ENCODE data around the gene PLD6. TPM values are rescaled to one million over a fixed set of nuclear protein-coding genes. Genes with fewer than 3 reads are reported as not detected.
"Not testable (repeated sequence)": the region's sequence is repeated elsewhere in the genome, so short reads cannot be mapped to it uniquely, and the experiment has no call there.

PLD6 gene, protein sequence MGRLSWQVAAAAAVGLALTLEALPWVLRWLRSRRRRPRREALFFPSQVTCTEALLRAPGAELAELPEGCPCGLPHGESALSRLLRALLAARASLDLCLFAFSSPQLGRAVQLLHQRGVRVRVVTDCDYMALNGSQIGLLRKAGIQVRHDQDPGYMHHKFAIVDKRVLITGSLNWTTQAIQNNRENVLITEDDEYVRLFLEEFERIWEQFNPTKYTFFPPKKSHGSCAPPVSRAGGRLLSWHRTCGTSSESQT
- total RNA-seq = 10 to 100 TPM in 2 of 10 donors, 1 to 10 TPM in 8; 6.0 to 16.3 (median 8.2) TPM
- 1 to 10 TPM; 3.7 to 6.9 TPM for polyA plus RNA-seq
- long read RNA-seq, donor 1, transcript PLD6-201 (2 exons, 2,560 nt) = major isoform, 42 of 49 reads
- long read RNA-seq, donor 1, partial matches to known transcripts = 0 of 49 reads
- long read RNA-seq, donor 1, other reads (novel, unspliced or antisense) = 7 of 49 reads
- long read RNA-seq, donor 2, transcript PLD6-201 (2 exons, 2,560 nt) = major isoform, 40 of 51 reads
- long read RNA-seq, donor 2, partial matches to known transcripts = 0 of 51 reads
- long read RNA-seq, donor 2, other reads (novel, unspliced or antisense) = 11 of 51 reads
- long read RNA-seq, donor 3, transcript PLD6-201 (2 exons, 2,560 nt) = major isoform, 87 of 98 reads
- long read RNA-seq, donor 3, partial matches to known transcripts = 2 of 98 reads
- long read RNA-seq, donor 3, other reads (novel, unspliced or antisense) = 9 of 98 reads

DNA sequence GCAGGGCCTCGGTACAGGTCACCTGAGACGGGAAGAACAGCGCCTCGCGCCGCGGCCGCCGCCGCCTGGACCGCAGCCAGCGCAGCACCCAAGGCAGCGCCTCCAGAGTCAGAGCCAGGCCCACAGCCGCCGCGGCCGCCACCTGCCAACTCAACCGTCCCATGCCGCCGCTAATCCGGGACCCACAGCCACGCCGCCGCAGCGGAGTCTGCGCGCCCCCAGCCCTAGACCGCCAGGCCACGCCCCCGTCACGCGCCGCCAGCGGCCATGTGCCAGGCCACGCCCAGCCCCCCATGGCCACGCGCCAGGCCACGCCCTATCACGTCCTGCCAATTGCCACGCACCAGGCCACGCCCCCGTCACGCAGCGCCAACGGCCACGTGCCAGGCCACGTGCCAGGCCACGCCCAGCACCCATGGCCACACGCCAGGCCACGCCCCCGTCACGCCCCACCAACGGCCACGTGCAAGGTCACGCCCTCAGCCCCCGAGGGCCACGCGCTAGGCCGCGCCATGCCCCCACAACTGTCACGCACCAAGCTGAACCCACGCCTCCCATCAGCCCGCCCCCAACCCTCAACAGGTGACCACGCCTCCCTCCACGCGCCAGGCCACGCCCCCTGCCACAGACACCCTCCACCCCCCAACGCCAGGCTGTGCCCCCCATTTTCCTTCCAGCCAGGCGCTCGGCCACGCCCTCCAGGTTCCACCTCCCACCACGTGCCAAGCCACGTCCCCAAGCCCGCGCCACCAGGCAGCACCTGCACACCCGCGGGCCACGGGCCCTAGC, at the start of gene PLD6:
TSS of gene PLD6 (minus strand) at position 210 of the 789 bp plus-strand sequence. CDS start at position 163, 47 bp downstream.
- intact Hi-C loops (cut with DNase I) = loop anchor here in 3 of 10 donors (5.0 to 10.0 kb wide), 2 partner anchors 54 to 202 kb away; no protein-coding TSS in a partner anchor
- peaks cover 0 to 29% (median 0%) of the 10 kb centered on the region in 9 donors for H3K36me3 ChIP-seq
- no peaks in the 10 kb centered on the region for H3K9me3 ChIP-seq
- H3K4me3 ChIP-seq = peak within 1 kb of the TSS; percentile 29 to 64 (median 54)
- no peaks in the 10 kb centered on the region for H3K27me3 ChIP-seq
- peaks cover 23 to 54% (median 38%) of the 10 kb centered on the region in 9 donors for H3K4me1 ChIP-seq
- DNase-seq (peak; percentile 65 to 83), ATAC-seq (peak; percentile 8 to 71 (median 54))
- peak within 1 kb of the TSS; percentile 41 to 87 (median 80) for H3K27ac ChIP-seq
- WGBS, 2 donors = 24 to 36% methylated on average over 52 to 78 of the region's 78 CpGs
- TF ChIP-seq, protein P1, sequence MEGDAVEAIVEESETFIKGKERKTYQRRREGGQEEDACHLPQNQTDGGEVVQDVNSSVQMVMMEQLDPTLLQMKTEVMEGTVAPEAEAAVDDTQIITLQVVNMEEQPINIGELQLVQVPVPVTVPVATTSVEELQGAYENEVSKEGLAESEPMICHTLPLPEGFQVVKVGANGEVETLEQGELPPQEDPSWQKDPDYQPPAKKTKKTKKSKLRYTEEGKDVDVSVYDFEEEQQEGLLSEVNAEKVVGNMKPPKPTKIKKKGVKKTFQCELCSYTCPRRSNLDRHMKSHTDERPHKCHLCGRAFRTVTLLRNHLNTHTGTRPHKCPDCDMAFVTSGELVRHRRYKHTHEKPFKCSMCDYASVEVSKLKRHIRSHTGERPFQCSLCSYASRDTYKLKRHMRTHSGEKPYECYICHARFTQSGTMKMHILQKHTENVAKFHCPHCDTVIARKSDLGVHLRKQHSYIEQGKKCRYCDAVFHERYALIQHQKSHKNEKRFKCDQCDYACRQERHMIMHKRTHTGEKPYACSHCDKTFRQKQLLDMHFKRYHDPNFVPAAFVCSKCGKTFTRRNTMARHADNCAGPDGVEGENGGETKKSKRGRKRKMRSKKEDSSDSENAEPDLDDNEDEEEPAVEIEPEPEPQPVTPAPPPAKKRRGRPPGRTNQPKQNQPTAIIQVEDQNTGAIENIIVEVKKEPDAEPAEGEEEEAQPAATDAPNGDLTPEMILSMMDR (IDR thresholded peaks at IDR 0.05) = no peak

DNA sequence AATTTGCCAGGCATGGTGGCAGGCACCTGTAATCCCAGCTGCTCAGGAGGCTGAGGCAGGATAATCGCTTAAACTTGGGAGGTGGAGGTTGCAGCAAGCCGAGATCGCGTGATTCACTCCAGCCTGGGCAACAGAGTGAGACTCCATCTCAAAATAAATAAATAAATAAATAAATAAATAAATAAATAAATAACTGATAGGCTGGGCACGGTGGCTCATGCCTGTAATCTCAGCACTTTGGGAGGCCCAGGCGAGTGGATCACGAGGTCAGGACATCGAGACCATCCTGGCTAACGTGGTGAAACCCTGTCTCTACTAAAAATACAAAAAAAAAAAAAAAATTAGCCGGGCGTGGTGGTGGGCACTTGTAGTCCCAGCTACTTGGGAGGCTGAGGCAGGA, 49.6 kb upstream of the PLD6 start:
- ATAC-seq; H3K4me3 ChIP-seq; H3K27me3 ChIP-seq; H3K4me1 ChIP-seq; H3K27ac ChIP-seq; intact Hi-C loops (cut with DNase I); H3K9me3 ChIP-seq; DNase-seq: not testable (repeated sequence)
- H3K36me3 ChIP-seq = peaks cover 0 to 100% (median 71%) of the 10 kb centered on the region in 9 donors
- WGBS, 2 donors = 90 to 94% methylated on average over 11 of the region's 11 CpGs

DNA sequence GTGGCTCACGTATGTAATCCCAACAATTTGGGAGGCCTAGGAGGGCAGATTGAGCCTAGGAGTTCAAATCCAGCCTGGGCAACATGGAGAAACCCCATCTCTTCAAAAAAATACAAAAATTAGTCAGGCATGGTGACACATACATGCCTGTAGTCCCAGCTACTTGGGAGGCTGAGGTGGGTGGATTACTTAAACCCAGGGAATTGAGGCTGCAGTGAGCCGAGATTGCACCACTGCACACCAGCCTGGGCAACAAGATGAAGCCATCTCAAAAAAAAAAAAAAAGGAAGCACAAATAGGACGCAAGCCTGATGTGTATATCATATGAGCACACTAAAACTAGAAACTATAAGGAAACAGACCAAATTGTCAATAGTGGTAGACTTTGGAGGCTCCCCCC, 47.9 kb upstream of the PLD6 start:
- Histone ChIP-seq H3K27me3 (no peaks in the 10 kb centered on the region), H3K9me3 (no peaks in the 10 kb centered on the region), H3K27ac (no peak overlapping the region), H3K36me3 (peaks cover 0 to 100% (median 63%) of the 10 kb centered on the region in 9 donors), H3K4me1 (peaks cover 0 to 4% (median 0%) of the 10 kb centered on the region in 9 donors), H3K4me3 (no peak overlapping the region)
- TF ChIP-seq, protein P1 (IDR thresholded peaks at IDR 0.05) = no peak
- ATAC-seq (no peak), DNase-seq (no peak)
- 89 to 94% methylated on average over 3 of the region's 3 CpGs for WGBS, 2 donors
- intact Hi-C loops (cut with DNase I) = no loop called here

DNA sequence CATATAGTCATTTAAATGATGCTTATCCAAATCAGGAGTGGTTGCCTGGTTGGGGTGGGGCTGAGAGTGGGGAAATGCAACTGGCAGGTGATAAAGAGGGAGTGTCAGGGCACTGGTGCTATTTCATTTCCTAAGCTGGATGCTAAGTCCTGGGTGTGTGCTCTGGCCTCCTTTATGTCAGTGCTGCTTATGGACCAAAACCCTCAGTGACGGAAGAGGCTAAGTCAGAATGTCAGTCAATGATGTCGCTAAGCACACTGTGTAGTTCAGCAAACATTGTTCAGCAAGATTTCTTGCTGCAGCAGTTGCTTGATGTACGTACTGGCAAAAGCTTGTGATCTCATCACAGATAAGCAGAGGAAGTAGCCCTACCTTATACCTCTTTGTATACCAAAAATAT, 47.3 kb upstream of the PLD6 start:
- TF ChIP-seq, protein P1 (IDR thresholded peaks at IDR 0.05) = no peak
- Histone ChIP-seq H3K27ac (no peak overlapping the region), H3K4me1 (peaks cover 0 to 4% (median 0%) of the 10 kb centered on the region in 9 donors), H3K9me3 (no peaks in the 10 kb centered on the region), H3K36me3 (peaks cover 0 to 100% (median 59%) of the 10 kb centered on the region in 9 donors), H3K27me3 (no peaks in the 10 kb centered on the region), H3K4me3 (no peak overlapping the region)
- ATAC-seq = no peak
- intact Hi-C loops (cut with DNase I) = no loop called here
- DNase-seq = no peak
- WGBS, 2 donors = 91 to 96% methylated on average over 3 of the region's 3 CpGs

Data from heart right ventricle (tissue), 16 donors.